Osteocyte (in vitro differentiated cells): ENCODE data around the gene CSNK1G2. TPM values are rescaled to one million over a fixed set of nuclear protein-coding genes. Genes with fewer than 3 reads are reported as not detected.

Experiments used
- DNase-seq: peaks from one replicate; pipeline ENCODE4 v3.0.0; 2021; ENCODE audit warnings: mixed read lengths; ENCODE audit not compliant: unreplicated experiment; ENCODE audit errors: extremely low spot score
- H3K27ac Mint-ChIP-seq: one replicate; pipeline ENCODE4 v1.8.0; 2021; ENCODE audit warnings: mild to moderate bottlenecking, mixed read lengths; ENCODE audit not compliant: unreplicated experiment
- H3K27me3 Mint-ChIP-seq: one replicate; pipeline ENCODE4 v1.8.0; 2021; ENCODE audit warnings: mixed read lengths; ENCODE audit not compliant: unreplicated experiment
- H3K36me3 Mint-ChIP-seq: one replicate; pipeline ENCODE4 v1.8.0; 2021; ENCODE audit warnings: mixed read lengths; ENCODE audit not compliant: unreplicated experiment
- H3K4me1 Mint-ChIP-seq: one replicate; pipeline ENCODE4 v1.8.0; 2021; ENCODE audit warnings: mixed read lengths; ENCODE audit not compliant: unreplicated experiment
- H3K4me3 Mint-ChIP-seq: one replicate; pipeline ENCODE4 v1.8.0; 2021; ENCODE audit warnings: mild to moderate bottlenecking, moderate library complexity, mixed read lengths; ENCODE audit not compliant: unreplicated experiment
- H3K9me3 Mint-ChIP-seq: one replicate; pipeline ENCODE4 v1.8.0; 2021; ENCODE audit warnings: mixed read lengths; ENCODE audit not compliant: unreplicated experiment
- CTCF ChIP-seq: fragments of 200-600 bp; sonication (generic); IDR thresholded peaks from 2 replicates; pipeline ENCODE4 v1.5.0; 2021; ENCODE audit warnings: antibody characterized with exemption, mild to moderate bottlenecking, moderate library complexity
- total RNA-seq: library from RNA; stranded (reverse); gene quantifications from 2 replicates; pipeline ENCODE4 v1.2.1, GENCODE V29; 2021

CSNK1G2 gene
- total RNA-seq, 1 donor from 2014 or later = 72.2 TPM

- Mint-ChIP-seq H3K9me3 (no peaks in the 10 kb centered on the region), H3K4me3 (no peak overlapping the region), H3K4me1 (no peaks in the 10 kb centered on the region), H3K27me3 (no peaks in the 10 kb centered on the region), H3K36me3 (peaks cover 9% of the 10 kb centered on the region), H3K27ac (no peak overlapping the region)
- DNase-seq = no peak
- TF ChIP-seq CTCF = no peak
Observed at GRCh38 chr19:1990230-1991017, 49.5 kb downstream of the CSNK1G2 start.

- Mint-ChIP-seq H3K4me1 (no peaks in the 10 kb centered on the region), H3K9me3 (no peaks in the 10 kb centered on the region), H3K27me3 (no peaks in the 10 kb centered on the region), H3K36me3 (peaks cover 14% of the 10 kb centered on the region), H3K27ac (no peak overlapping the region), H3K4me3 (no peak overlapping the region)
- TF ChIP-seq CTCF = no peak
- DNase-seq = no peak
Observed at GRCh38 chr19:1991018-1991913, 50.3 kb downstream of the CSNK1G2 start.

- H3K9me3 Mint-ChIP-seq = no peaks in the 10 kb centered on the region
- H3K36me3 Mint-ChIP-seq = peaks cover 21% of the 10 kb centered on the region
- TF ChIP-seq CTCF = no peak
- no peak overlapping the region for H3K27ac Mint-ChIP-seq
- DNase-seq = no peak
- no peaks in the 10 kb centered on the region for H3K4me1 Mint-ChIP-seq
- no peak overlapping the region for H3K4me3 Mint-ChIP-seq
- H3K27me3 Mint-ChIP-seq = no peaks in the 10 kb centered on the region
Observed at GRCh38 chr19:1992759-1993260, 51.8 kb downstream of the CSNK1G2 start.

GRCh38 chr19:1997353-1998233 lies 56.6 kb downstream of the CSNK1G2 start:
- Mint-ChIP-seq H3K27ac (no peak overlapping the region), H3K36me3 (peaks cover 22% of the 10 kb centered on the region)
- no peak for DNase-seq

More at GRCh38 chr19:1997353-1998233, 56.6 kb downstream of the CSNK1G2 start:
- TF ChIP-seq CTCF = no peak
- Mint-ChIP-seq H3K9me3 (no peaks in the 10 kb centered on the region), H3K27me3 (no peaks in the 10 kb centered on the region), H3K4me1 (no peaks in the 10 kb centered on the region), H3K4me3 (no peak overlapping the region)
